GM19395 (cell line): ENCODE measurements around the gene TLCD3A.
A peak's percentile ranks its signal among the peaks of the same experiment; 100 is the strongest.
"Not testable (repeated sequence)": the region's sequence is repeated elsewhere in the genome, so short reads cannot be mapped to it uniquely, and the experiment has no call there.

Experiments used
- ATAC-seq: cut with Tn5 transposase; IDR thresholded peaks from one replicate; pipeline ENCODE4 v1.9.1; 2021; ENCODE audit warnings: mild to moderate bottlenecking, moderate library complexity; ENCODE audit not compliant: unreplicated experiment

Gene TLCD3A

GRCh38 chr17:746783-747629 lies 14.6 kb downstream of the TLCD3A start:
- no peak for ATAC-seq

- ATAC-seq: not testable (repeated sequence)
Measured at GRCh38 chr17:748604-749003, 16.2 kb downstream of the TLCD3A start.

GRCh38 chr17:749359-749758 lies 17.0 kb downstream of the TLCD3A start:
- ATAC-seq: not testable (repeated sequence)

DNA sequence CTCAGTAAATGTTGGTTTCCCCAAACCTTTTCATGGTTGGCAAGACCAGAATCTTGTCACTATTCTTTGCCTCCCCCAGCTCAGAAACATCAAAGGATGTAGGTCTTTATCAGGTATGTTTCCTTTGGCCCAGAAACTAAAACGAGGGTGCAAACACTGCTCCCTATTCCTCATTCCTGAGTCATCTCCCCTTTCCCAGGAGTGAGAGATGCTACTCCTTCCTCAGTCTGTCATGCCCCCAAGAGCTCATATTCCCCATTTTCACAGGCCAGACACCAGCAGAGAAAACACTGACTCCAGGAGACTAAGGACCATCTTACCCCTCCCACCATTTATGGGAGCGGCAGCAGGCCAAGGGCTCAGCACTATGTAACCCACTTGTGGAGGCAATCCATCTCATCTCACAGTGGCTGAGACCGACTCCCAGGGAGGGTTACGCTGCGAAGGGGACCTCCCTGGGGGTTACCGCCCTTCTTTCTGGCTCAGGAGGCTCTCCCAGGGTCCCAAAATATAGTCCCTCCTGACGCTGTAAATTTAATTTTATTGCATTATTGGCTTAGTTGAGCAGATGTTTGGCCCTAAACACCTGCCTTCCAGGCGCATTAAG lies 18.1 kb downstream of the TLCD3A start:
- no peak for ATAC-seq

DNA sequence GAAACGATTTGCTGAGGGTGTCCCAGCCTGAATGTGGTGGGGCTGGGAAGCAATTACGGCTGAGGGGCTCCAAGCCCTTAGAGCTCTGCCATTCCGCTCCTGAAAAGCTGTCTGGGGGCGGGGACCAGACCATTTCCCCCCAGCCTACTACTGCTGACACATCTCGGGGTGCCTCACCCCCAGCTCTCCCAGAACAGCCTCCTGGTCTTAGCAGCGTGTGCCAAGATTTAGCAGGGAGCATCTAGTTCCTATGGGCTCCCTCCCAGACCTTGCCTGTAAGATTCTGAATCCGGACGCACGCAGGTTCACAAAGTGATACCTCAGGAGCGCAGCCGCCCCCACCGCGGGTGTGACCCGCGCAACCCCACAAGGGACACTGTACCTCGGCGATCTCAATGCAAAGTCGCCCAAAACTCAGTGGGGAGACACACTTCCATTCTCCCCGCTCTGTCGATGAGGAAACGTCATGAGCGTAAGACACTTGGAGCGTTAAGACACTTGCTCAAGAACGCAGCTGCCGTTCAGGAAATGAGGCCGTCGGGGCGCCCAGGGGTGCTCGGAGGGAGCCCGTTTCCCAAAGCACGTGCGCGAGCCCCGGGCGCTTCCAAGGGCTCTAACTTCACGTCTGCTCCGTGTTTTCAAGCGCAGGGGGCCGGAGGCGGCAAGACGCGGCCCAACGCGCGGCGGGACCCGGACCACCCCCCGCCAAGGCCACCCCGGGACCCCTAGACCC lies 19.0 kb downstream of the TLCD3A start:
- ATAC-seq: peak; percentile 32

DNA sequence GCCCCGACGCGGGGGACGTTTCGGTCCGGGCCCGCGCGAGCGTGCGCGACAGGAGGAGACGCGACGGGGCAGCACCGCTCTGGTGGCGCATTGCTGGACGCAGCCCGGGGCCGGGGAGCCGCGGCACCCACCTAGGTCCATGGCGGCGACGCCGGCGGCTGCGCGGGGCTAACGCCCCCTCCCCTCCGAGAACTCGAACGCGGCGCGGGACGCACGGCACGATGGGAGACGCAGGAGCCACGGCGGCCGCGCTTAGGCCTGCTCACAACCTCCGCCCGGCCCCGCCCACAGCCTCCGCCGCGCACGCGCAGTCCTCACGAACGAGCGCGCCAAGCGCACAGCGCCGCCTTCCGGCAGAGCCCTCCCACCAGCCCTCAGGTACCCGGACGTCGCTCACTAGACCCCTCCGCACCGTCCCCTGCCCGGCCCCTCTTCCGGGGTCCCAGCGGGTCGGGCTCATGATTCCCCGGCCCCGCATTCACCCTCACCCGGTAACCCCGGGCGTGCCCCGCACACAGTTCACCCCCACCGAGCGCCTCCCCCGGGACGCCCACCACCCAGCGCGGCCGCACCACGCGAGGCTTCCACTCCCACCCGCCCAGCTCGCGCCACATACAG lies 19.7 kb downstream of the TLCD3A start, which contains the start of gene GEMIN4:
TSS of gene GEMIN4 (minus strand) at position 263 of the 618 bp plus-strand sequence. CDS start at position 141, 122 bp downstream.
- peak; percentile 85 for ATAC-seq

DNA sequence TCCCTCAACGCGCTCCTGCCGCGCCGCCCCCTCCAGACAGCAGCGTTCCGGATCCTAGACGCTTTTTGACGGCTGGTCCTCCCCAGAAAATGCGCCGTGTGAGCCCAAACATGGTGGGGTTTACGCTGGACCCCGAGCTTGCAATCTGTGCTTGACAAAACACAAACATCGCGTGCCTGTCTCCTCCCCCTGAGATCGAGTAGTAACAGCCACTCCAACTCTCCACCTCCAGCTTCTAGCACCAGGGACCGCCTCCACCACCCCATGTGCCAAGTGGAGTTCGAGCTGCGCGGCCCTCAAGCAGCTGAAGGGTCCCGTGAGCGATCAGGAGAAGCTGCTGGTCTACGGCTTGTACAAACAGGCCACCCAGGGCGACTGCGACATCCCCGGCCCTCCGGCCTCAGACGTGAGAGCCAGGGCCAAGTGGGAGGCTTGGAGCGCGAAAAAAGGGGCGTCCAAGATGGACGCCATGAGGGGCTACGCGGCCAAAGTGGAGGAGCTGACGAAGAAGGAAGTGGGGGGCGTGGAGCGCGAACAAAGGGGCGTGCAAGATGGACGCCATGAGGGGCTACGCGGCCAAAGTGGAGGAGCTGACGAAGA lies 20.3 kb downstream of the TLCD3A start:
- ATAC-seq: no peak

GRCh38 chr17:753418-753817 lies 21.0 kb downstream of the TLCD3A start:
- no peak for ATAC-seq

DNA sequence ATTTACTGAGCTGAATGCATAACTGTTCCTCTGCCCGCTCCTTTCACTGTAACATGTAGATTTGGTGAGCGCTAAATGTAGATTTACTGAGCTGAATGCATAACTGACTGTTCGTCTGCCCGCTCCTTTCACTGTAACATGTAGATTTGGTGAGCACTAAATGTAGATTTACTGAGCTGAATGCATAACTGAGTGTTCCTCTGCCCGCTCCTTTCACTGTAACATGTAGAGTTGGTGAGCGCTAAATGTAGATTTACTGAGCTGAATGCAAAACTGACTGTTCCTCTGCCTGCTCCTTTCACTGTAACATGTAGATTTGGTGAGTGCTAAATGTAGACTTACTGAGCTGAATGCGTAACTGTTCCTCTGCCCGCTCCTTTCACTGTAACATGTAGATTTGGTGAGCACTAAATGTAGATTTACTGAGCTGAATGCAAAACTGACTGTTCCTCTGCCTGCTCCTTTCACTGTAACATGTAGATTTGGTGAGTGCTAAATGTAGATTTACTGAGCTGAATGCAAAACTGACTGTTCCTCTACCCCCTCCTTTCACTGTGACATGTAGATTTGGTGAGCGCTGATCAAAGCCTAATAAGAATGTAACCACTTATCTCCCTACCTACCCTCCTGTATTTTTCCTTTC lies 23.0 kb downstream of the TLCD3A start:
- not testable (repeated sequence) for ATAC-seq

DNA sequence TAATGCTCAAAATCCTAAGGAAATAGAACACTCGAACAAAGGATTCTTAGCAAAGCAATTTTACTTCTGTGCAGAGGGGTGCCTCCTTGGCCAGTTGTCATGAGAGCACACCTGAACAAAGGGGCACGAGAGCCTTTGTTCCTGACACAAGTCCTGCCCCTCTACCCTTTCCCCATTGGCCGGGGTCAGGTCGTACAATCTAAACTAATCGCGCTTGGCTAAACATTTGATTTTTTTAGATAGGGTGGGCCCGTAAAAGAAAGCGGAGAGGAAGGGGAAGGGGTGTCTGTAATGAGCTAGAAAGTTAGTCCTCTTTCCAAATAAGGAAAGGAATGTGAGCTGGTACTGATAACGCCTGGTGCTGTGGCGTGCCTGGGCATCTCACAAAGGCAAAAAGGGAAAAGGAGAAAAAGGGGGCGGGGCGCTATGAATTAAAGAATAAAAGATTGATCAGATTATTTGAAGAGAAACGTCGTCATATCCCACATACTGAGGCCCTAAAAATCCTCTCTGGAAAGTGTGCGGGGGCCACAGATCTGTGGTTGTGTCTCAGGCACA lies 23.7 kb downstream of the TLCD3A start:
- ATAC-seq: not testable (repeated sequence)

GRCh38 chr17:759964-760363 lies 27.6 kb downstream of the TLCD3A start:
- no peak for ATAC-seq

- ATAC-seq: no peak
Measured at GRCh38 chr17:760371-760770, 28.0 kb downstream of the TLCD3A start.

- ATAC-seq: no peak
Measured at GRCh38 chr17:767076-767475, 34.7 kb downstream of the TLCD3A start.

DNA sequence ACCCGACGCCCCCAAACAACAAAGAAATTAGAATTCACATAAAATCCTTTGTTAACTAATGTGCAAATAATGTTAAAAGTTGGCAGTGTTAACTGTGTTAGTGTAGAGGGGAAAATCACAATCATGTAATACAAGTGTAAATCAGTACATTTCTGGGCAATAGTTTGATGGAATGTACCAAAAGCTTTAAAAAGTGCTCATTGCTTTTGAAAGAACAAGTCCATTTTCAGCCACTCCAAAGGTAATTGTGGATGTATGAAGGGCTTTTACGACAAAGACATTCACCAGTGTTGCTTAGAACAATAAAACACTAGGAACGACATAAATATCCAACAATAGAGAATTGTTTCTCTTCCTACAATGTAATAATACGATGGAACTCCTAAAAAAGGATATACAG lies 40.6 kb downstream of the TLCD3A start:
- ATAC-seq: no peak

DNA sequence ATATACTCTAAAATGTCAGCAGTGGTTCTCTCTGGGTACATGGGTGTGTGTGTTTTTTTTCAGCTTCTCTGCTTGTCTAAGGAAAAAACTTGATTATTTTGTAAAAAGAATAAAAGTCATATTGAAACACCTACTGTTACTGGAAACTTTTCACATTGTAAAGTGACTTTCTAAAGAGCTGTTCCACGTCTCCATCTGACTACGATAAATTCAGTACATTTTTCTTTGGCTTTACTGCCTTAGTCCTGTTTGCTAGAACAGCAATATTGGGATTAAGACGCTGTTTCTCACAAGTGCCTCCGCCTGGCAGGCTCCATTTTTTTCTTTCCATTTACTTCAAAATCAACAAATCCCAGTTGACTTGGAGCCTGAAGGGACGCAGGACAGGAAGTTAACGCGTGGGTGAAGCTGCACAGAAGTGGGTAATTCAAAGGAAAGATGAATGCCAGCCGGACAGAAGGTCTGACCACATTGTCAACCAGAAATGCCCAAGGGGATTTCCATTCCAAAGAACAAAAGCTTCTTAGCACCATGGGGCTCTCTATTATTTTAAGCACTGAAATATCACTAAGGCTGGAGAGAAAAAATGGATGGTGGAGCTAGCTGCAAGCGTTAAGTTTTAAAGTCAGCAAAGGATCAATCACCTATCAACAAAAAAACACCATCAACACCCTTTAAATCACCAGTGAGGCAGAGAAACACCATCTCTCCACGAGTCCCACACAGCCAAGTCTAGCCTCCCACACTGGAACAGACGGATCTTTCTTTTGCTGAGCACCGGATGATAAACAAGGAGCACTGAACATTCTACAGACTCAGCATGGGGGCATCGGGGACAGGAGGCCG lies 41.3 kb downstream of the TLCD3A start:
- ATAC-seq: no peak

- no peak for ATAC-seq
Measured at GRCh38 chr17:774313-774584, 41.9 kb downstream of the TLCD3A start.

GRCh38 chr17:778096-778495 lies 45.7 kb downstream of the TLCD3A start:
- no peak for ATAC-seq

DNA sequence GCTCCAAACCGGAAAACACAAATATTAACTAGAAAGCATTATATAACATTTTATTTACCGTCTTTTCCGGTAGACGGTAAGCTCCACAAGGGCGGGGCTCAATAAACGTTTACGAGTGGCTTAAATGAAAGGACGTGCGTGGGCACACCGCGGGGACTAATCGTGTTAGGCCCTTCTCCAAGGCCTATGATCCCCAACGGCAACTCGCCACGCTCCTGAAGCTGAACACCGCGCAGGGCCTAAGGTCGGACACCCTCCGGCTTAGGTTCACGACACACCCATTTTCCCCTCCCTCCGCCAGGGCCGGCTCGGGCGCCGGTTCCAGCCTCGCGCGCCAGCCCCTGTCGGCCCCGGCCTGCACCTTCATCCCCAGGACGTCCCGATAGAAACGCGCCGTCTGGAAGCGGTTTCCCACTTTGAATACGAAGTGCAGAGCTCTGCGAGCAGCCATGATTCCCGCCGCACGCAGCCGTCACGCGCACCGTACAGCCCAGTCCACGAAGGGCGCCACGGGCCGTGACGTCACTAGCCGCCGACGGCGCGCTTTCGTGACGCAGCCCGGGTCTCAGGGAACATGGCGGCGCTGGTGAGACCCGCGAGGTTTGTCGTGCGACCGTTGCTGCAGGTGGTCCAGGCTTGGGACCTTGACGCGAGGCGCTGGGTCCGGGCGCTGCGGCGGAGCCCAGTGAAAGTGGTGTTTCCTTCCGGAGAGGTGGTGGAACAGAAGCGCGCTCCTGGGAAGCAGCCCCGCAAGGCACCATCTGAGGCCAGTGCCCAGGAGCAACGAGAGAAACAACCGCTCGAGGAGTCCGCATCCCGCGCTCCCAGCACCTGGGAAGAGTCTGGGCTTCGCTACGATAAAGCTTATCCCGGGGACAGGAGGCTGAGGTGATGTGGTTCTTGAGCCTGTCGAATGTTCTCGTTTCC lies 49.7 kb downstream of the TLCD3A start, which contains the start of the genes GLOD4 and MRM3:
TSS of gene GLOD4 (minus strand) at position 476 of the 927 bp plus-strand sequence. CDS start at position 451, 25 bp downstream.
TSS of gene MRM3 (plus strand) at position 549 of the 927 bp plus-strand sequence. CDS start at position 575, 26 bp downstream.
- ATAC-seq: peak; percentile 88
